ENCODE results near the gene PARD3B. TPM values are rescaled to one million over a fixed set of nuclear protein-coding genes. Genes with fewer than 3 reads are reported as not detected.

Gene PARD3B
- total and polyA plus RNA-seq, 2 of the 4 experiments (the other 2 are of a cell fraction): 3.3 to 15.6 TPM

- TF ChIP-seq MAZ (IDR thresholded peaks at IDR 0.05; ENCODE audit: borderline replicate concordance, low read depth, low read length): no peak
Observed at GRCh38 chr2:205366336-205367060, 821.2 kb downstream of the PARD3B start (continued).

DNA sequence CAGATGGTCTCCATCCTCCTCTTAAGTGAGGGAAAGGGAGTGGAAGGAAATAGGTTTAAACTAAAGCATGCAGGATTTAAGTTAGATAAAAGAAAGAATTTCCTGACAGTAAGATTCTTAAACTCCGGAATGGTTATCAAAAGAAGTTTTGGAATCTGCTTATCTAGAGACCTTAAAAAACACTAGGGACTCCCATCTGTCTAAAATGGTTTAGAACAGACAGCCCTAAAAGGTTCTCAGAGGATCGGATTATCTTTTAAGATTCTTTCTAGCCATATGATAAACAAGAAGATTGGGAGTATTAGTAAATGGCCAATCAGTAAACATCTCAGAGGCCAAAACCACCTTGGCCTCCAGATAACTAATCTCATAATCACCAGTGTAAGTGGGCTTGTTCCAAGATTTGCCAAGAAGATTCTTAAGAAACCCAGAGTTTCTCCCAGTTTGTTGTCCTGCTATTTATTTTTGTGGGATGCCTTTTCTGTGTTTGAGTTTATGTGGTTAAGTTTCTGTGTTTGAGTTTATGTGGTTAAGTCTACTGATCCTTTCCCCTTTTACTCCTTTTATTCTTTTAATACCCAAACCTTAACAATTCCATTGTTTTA is 822.2 kb downstream of the PARD3B start:
- no peak overlapping the region for H4K91ac ChIP-seq (ENCODE audit: insufficient read depth, low read depth, low read length)
- no peak overlapping the region for H2AK9ac ChIP-seq (replicated peaks; ENCODE audit: low read depth, low read length, poor library complexity)
- H3K18ac ChIP-seq (ENCODE audit: low read depth, low read length): no peak overlapping the region
- no peak overlapping the region for H2BK15ac ChIP-seq (ENCODE audit: low read depth, low read length)
- no peak overlapping the region for H4K5ac ChIP-seq (ENCODE audit: low read depth, low read length)
- no peak overlapping the region for H3K4me3 ChIP-seq (ENCODE audit: insufficient read depth, low read depth, low read length)
- H3K9me1 ChIP-seq (ENCODE audit: insufficient read depth, low read length): no peaks in the 10 kb centered on the region
- no CpG with 5 or more reads among the region's 2 CpGs for WGBS, 2 experiments (ENCODE audit: extremely low coverage in 2 of 2, insufficient read length in 1 of 2)
- H3K27me3 ChIP-seq (ENCODE audit: control insufficient read depth, insufficient read depth, low read length): peaks cover 2% of the 10 kb centered on the region; the same call in 1 of the 2 replicates
- no peak overlapping the region for H4K8ac ChIP-seq (ENCODE audit: low read depth in 2 of 2, low read length in 2 of 2)
- H2AK5ac ChIP-seq (ENCODE audit: low read depth, low read length): no peak overlapping the region
- in situ Hi-C loops (cut with MboI; ENCODE audit: low sequenced_read_pairs) (no loop called here), dilution Hi-C loops (cut with HindIII; ENCODE audit: low sequenced_read_pairs, unreplicated experiment) (no loop called here), intact Hi-C loops (cut with micrococcal nuclease) (no loop called here)
- H3K56ac ChIP-seq (ENCODE audit: extremely low read depth, insufficient read depth, low read length): no peak overlapping the region
- no peak overlapping the region for H2BK20ac ChIP-seq (ENCODE audit: low read depth, low read length)
- peak; percentile 81 for ATAC-seq (ENCODE audit: low read depth)
- no peak overlapping the region for H2BK5ac ChIP-seq (ENCODE audit: low read depth, low read length, poor library complexity, severe bottlenecking)
- ChIA-PET POLR2A (ENCODE audit: unreplicated experiment) (no interaction called here), CTCF (no interaction called here)
- H3K27ac ChIP-seq (ENCODE audit: insufficient read depth, low read length): no peak overlapping the region
- peak; percentile 80 for DNase-seq
- peak overlapping the region; percentile 34; the same call in 1 of the 2 replicates for H3K4me2 ChIP-seq (ENCODE audit: low read depth, low read length)
- no peak overlapping the region for H2BK120ac ChIP-seq (ENCODE audit: low read depth, low read length)
- no peak overlapping the region for H3K9ac ChIP-seq (ENCODE audit: low read depth, low read length)
- no TSS peak for BruUV-seq (replicated peaks)
- no peak overlapping the region for H3K23ac ChIP-seq (ENCODE audit: low read depth, low read length)
- H3K79me1 ChIP-seq (ENCODE audit: low read depth in 1 of 2, low read length in 2 of 2): no peaks in the 10 kb centered on the region
- peaks cover 6% of the 10 kb centered on the region; the same call in 1 of the 2 replicates for H3K4me1 ChIP-seq (ENCODE audit: control insufficient read depth, insufficient read depth, low read length)
- no peak overlapping the region for H2AFZ ChIP-seq (replicated peaks; ENCODE audit: low read length, poor library complexity)
- H3K14ac ChIP-seq (replicated peaks; ENCODE audit: low read depth, low read length): no peak overlapping the region
- H4K20me1 ChIP-seq (ENCODE audit: insufficient read depth, low read length): no peaks in the 10 kb centered on the region
- H3K4ac ChIP-seq (ENCODE audit: low read depth, low read length): no peak overlapping the region
- no peaks in the 10 kb centered on the region for H3K9me3 ChIP-seq (ENCODE audit: control insufficient read depth, insufficient read depth, low read length)
- no peaks in the 10 kb centered on the region for H3K36me3 ChIP-seq (ENCODE audit: control insufficient read depth, insufficient read depth, low read length)
- TF ChIP-seq USF2 (IDR thresholded peaks at IDR 0.05; ENCODE audit: low read depth, low read length): no peak
- no peak for TF ChIP-seq CEBPB (IDR thresholded peaks at IDR 0.05; ENCODE audit: low read depth, low read length)
- TF ChIP-seq, protein P1, sequence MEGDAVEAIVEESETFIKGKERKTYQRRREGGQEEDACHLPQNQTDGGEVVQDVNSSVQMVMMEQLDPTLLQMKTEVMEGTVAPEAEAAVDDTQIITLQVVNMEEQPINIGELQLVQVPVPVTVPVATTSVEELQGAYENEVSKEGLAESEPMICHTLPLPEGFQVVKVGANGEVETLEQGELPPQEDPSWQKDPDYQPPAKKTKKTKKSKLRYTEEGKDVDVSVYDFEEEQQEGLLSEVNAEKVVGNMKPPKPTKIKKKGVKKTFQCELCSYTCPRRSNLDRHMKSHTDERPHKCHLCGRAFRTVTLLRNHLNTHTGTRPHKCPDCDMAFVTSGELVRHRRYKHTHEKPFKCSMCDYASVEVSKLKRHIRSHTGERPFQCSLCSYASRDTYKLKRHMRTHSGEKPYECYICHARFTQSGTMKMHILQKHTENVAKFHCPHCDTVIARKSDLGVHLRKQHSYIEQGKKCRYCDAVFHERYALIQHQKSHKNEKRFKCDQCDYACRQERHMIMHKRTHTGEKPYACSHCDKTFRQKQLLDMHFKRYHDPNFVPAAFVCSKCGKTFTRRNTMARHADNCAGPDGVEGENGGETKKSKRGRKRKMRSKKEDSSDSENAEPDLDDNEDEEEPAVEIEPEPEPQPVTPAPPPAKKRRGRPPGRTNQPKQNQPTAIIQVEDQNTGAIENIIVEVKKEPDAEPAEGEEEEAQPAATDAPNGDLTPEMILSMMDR (conservative IDR thresholded peaks at IDR 0.05; ENCODE audit: low read depth, low read length): no peak
- TF ChIP-seq, protein P2, sequence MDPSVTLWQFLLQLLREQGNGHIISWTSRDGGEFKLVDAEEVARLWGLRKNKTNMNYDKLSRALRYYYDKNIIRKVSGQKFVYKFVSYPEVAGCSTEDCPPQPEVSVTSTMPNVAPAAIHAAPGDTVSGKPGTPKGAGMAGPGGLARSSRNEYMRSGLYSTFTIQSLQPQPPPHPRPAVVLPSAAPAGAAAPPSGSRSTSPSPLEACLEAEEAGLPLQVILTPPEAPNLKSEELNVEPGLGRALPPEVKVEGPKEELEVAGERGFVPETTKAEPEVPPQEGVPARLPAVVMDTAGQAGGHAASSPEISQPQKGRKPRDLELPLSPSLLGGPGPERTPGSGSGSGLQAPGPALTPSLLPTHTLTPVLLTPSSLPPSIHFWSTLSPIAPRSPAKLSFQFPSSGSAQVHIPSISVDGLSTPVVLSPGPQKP (IDR thresholded peaks at IDR 0.05; ENCODE audit: borderline replicate concordance, low read depth, low read length): no peak
- no peak for TF ChIP-seq FOS (IDR thresholded peaks at IDR 0.05; ENCODE audit: low read depth, low read length)
- TF ChIP-seq BHLHE40 (IDR thresholded peaks at IDR 0.05; ENCODE audit: low read depth, low read length): no peak
- TF ChIP-seq NFE2L2 (IDR thresholded peaks at IDR 0.05; ENCODE audit: low read depth, low read length): no peak
- no peak for TF ChIP-seq CHD1 (IDR thresholded peaks at IDR 0.05; ENCODE audit: low read depth, low read length)
- TF ChIP-seq RAD21 (IDR thresholded peaks at IDR 0.05; ENCODE audit: low read length): no peak
- no peak for TF ChIP-seq SMC3 (IDR thresholded peaks at IDR 0.05; ENCODE audit: low read depth, low read length)
- TF ChIP-seq MAFK (IDR thresholded peaks at IDR 0.05; ENCODE audit: low read depth, low read length): no peak
